HG03432 (cell line): ENCODE measurements around the gene CDC14A.

Experiments
- ATAC-seq: cut with Tn5 transposase; IDR thresholded peaks from one replicate; pipeline ENCODE4 v1.9.1; 2021; ENCODE audit warnings: mild to moderate bottlenecking, moderate library complexity; ENCODE audit not compliant: unreplicated experiment

CDC14A gene

GRCh38 chr1:100567062-100567461 lies 214.8 kb downstream of the CDC14A start:
- ATAC-seq: no peak
